HFFc6 (cell line): ENCODE data around the gene SRRM3. TPM values are rescaled to one million over a fixed set of nuclear protein-coding genes. Genes with fewer than 3 reads are reported as not detected.

ENCODE experiments used
- DNase-seq: peaks from one replicate; pipeline ENCODE4 v3.0.0-alpha.2; 2018
- H3K27ac Mint-ChIP-seq: 2 replicates; pipeline ENCODE4 v1.8.0; 2020; ENCODE audit warnings: mild to moderate bottlenecking, mixed read lengths
- H3K27me3 Mint-ChIP-seq: 2 replicates; pipeline ENCODE4 v1.8.0; 2021; ENCODE audit warnings: mild to moderate bottlenecking, moderate library complexity, mixed read lengths; ENCODE audit not compliant: insufficient read depth
- H3K36me3 Mint-ChIP-seq: 2 replicates; pipeline ENCODE4 v1.8.0; 2021; ENCODE audit warnings: low read depth, mixed read lengths
- H3K4me1 Mint-ChIP-seq: 2 replicates; pipeline ENCODE4 v1.8.0; 2020; ENCODE audit warnings: low read depth, mixed read lengths
- H3K4me3 Mint-ChIP-seq: 2 replicates; pipeline ENCODE4 v1.8.0; 2020; ENCODE audit warnings: mild to moderate bottlenecking, moderate library complexity, mixed read lengths
- H3K9me3 Mint-ChIP-seq: 2 replicates; pipeline ENCODE4 v1.8.0; 2020; ENCODE audit warnings: mild to moderate bottlenecking, mixed read lengths
- CTCF ChIP-seq: fragments of 200-600 bp; sonication (generic); IDR thresholded peaks from 2 replicates; pipeline ENCODE4 v1.5.0; 2021; ENCODE audit warnings: antibody characterized with exemption, mild to moderate bottlenecking
- total RNA-seq, 6 experiments: library from RNA; stranded (reverse); fragmentation: NEBNext Ultra II Directional; extraction: Animal tissue kit (Norgen Biotek cat#: 25700); gene quantifications; 2 replicates in 1 of 6; 3 replicates in 5 of 6; pipeline ENCODE4 v1.2.3, GENCODE V29; 2021

Gene SRRM3
- total RNA-seq, 6 experiments from 2014 or later: 0.09 to 0.23 (median 0.18) TPM; not detected in 1

GRCh38 chr7:76247938-76248337 lies 46.2 kb downstream of the SRRM3 start:
- Mint-ChIP-seq H3K36me3 (no peaks in the 10 kb centered on the region), H3K4me3 (no peak overlapping the region), H3K9me3 (no peaks in the 10 kb centered on the region), H3K4me1 (peaks cover 8% of the 10 kb centered on the region; the same call in 1 of the 2 replicates), H3K27ac (no peak overlapping the region), H3K27me3 (peaks cover 30% of the 10 kb centered on the region)
- no peak for TF ChIP-seq CTCF
- DNase-seq: no peak

GRCh38 chr7:76252021-76252420 lies 50.3 kb downstream of the SRRM3 start:
- no peak for TF ChIP-seq CTCF
- H3K9me3 Mint-ChIP-seq: no peaks in the 10 kb centered on the region
- H3K27me3 Mint-ChIP-seq: peaks cover 25% of the 10 kb centered on the region
- H3K4me3 Mint-ChIP-seq: no peak overlapping the region
- no peak overlapping the region for H3K27ac Mint-ChIP-seq
- no peak for DNase-seq
- no peaks in the 10 kb centered on the region for H3K36me3 Mint-ChIP-seq
- peaks cover 8% of the 10 kb centered on the region; the same call in 1 of the 2 replicates for H3K4me1 Mint-ChIP-seq

GRCh38 chr7:76254781-76255180 lies 53.1 kb downstream of the SRRM3 start:
- H3K27me3 Mint-ChIP-seq: peaks cover 19% of the 10 kb centered on the region
- H3K27ac Mint-ChIP-seq: no peak overlapping the region
- no peak for DNase-seq
- no peaks in the 10 kb centered on the region for H3K9me3 Mint-ChIP-seq
- peaks cover 8% of the 10 kb centered on the region; the same call in 1 of the 2 replicates for H3K4me1 Mint-ChIP-seq
- no peak for TF ChIP-seq CTCF
- H3K4me3 Mint-ChIP-seq: no peak overlapping the region
- H3K36me3 Mint-ChIP-seq: no peaks in the 10 kb centered on the region

DNA sequence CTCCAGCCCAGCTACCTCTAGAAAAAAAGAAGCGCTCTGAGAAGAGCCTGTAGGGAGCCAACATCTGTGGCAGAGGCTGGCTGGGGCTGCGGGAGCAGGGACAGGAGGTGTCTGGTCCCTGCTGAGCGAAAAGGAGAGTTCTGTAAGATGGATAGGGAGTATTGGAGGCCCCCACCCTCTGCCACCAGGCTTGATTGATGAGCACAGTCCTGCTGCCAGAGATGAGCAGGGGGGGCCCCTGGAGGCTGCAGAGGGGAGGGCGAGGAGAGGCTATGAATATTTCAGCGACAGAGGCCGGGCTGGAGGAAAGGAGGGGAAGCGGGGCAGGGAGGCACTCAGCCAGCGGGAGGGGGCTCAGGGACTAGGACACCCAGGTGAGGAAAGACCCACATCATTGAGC lies 56.3 kb downstream of the SRRM3 start:
- Mint-ChIP-seq H3K27me3 (peaks cover 15% of the 10 kb centered on the region), H3K36me3 (no peaks in the 10 kb centered on the region), H3K27ac (no peak overlapping the region), H3K9me3 (no peaks in the 10 kb centered on the region), H3K4me3 (no peak overlapping the region), H3K4me1 (no peaks in the 10 kb centered on the region)
- DNase-seq: no peak
- TF ChIP-seq CTCF: no peak

- no peaks in the 10 kb centered on the region for H3K36me3 Mint-ChIP-seq
- no peak overlapping the region for H3K27ac Mint-ChIP-seq
- H3K4me1 Mint-ChIP-seq: no peaks in the 10 kb centered on the region
- H3K9me3 Mint-ChIP-seq: no peaks in the 10 kb centered on the region
- peaks cover 10% of the 10 kb centered on the region for H3K27me3 Mint-ChIP-seq
- TF ChIP-seq CTCF: no peak
- H3K4me3 Mint-ChIP-seq: no peak overlapping the region
- no peak for DNase-seq
These were observed 57.7 kb downstream of the SRRM3 start for GRCh38 chr7:76259124-76260093.
